ENCODE data around the gene OR10X1.

- TF ChIP-seq CTCF (IDR thresholded peaks at IDR 0.05) (no peak), POLR2A (IDR thresholded peaks at IDR 0.05) (no peak)
Measured at GRCh38 chr1:158611916-158612315, 32.2 kb upstream of the OR10X1 start.
